GM19099 (cell line): ENCODE data around the gene CCDC61.

ENCODE experiments used
- POLR2A ChIP-seq: IDR thresholded peaks from 3 replicates; pipeline ENCODE4 v1.6.1; 2011; ENCODE audit warnings: low read depth; ENCODE audit not compliant: insufficient read length; ENCODE audit errors: extremely low read depth

Gene CCDC61

DNA sequence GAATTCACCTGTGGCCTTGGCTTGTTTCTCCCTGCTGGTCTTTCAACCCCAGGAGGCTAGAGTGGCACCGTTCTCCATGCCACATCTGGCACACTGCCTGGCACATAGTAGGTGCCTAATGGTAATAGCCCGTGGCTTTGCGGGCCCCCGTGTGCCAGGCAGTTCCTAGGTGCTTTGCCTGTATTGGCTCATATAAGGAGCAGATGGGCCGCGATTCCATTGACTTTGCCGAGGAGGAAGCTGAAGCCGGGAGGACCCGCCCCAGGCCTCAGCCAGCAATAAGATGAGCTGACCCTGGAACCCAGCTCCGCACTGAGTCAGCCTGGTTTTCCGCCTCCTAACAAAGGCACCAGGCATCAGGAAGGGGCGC is 26.8 kb downstream of the CCDC61 start:
- TF ChIP-seq POLR2A, result no peak

DNA sequence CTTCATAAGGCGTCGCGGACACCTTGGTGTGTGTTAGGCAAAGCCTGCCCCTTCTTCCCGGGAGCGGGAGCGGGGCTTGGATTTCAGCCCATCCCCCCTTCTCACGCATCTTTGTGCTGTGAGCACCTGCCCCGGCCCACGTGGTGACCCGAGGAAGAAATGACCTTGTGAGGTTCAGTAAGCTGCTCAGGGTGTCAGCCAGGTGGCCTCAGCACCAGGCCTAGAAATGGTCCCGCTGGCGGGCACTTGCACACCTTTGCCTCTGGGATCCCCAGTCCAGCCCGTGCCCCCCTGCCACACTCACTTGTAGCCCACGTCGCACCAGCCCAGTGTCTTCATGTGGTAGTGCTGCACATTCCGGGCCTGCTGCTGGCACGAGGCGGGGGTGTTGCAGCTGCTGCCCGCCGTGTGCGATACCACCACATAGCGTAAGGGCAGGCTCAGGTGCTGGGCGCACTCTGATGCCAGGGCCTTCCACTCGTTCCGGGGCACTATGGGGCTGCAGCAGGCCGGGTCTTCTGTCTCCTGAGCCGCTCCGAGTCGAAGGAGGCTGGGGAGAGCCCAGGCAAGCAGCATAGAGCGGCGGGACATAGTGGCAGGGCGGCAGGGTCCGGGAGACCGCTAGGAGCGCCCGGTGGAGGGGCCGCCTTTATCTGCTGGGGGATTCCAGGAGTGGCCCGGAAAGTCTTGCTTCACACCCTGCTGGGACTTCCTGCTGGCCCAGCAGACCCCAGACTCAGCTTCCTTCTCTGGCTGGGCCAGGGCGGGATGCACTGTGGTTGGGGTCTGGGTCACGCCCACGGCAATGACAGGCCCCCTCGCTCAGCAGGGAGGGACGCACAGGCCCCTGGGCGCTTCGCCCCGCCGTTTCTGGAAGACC is 27.4 kb downstream of the CCDC61 start, which contains the start of gene PGLYRP1:
Gene PGLYRP1, minus strand, starts transcription at position 623 of the 880 bp plus-strand sequence. Its CDS starts 32 bp downstream, at position 591.
- no peak for TF ChIP-seq POLR2A

DNA sequence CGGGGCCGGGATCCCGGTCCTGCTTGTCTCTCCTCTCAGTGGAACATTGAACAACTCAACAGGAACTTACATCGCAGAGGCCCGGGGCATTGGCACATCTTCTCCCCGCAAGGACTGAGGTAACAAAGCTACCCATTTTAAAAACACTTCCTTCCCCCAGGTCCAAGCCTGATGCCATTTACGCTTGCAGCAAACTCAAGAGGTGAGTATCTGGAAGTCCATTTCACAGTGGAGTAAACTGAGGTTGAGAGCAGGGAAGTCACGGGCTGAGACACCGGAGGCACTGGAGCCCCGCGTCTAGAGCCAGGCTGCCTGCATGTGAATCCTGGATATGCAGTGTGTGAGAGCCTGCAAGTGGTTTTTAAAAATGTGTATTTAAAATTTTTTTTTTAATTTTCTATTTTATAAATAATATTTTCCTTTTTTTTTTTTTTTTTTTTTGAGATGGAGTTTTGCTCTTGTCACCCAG is 28.1 kb downstream of the CCDC61 start:
- TF ChIP-seq POLR2A, result no peak

DNA sequence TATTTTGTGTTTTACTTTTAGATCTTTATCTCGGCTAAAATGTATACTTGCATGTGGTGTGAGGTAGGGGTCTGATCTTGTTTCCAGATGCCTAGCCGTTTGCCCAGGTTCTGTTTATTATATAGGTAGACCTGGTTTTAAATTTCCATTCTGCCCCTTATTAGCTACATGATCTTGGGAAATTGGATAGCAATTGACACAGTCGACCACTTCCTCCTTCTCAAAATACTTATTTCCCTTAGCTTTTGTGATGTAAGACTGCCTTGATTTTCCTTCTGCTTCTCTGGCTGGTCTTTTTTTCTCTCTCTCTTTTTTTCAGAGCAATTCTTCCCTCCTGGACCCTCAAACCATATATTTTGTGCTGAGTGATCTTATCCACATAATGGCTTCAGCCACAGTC is 30.6 kb downstream of the CCDC61 start:
- TF ChIP-seq POLR2A, result no peak

DNA sequence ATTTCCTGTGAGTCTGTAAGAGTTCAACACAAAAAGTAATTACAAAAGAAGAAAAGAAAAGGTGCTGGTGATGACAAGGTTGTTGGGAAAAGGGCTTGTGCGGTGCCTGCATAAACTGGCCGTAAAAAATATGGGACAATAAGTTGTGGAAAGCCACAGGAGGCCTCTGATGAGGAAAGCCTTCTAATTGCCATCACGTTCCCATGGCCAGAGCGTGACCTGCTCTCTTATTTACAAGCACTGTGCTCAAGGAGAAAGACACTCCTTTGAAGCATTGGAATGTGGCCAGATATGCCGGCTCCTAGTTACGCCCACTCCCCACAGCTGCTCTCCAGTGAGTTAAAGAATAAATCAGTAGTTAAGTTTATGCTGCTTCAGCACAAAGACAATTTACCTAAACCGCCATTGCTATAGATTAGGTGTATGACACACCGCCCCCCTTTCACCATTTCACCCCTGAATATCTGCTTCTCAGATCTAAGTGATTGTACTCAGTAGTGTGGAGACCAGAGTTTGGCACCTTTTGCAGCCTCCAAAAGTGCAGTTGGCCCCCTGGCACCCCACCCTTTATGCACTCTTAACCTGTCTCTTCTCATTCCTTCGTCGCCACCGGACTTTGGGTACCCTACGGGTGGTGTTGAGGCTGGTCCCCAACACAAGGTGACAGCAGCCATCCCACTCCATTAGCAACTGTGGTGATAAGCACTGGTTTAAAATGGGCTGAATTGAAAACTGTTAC is 35.7 kb downstream of the CCDC61 start:
- TF ChIP-seq POLR2A, result no peak

DNA sequence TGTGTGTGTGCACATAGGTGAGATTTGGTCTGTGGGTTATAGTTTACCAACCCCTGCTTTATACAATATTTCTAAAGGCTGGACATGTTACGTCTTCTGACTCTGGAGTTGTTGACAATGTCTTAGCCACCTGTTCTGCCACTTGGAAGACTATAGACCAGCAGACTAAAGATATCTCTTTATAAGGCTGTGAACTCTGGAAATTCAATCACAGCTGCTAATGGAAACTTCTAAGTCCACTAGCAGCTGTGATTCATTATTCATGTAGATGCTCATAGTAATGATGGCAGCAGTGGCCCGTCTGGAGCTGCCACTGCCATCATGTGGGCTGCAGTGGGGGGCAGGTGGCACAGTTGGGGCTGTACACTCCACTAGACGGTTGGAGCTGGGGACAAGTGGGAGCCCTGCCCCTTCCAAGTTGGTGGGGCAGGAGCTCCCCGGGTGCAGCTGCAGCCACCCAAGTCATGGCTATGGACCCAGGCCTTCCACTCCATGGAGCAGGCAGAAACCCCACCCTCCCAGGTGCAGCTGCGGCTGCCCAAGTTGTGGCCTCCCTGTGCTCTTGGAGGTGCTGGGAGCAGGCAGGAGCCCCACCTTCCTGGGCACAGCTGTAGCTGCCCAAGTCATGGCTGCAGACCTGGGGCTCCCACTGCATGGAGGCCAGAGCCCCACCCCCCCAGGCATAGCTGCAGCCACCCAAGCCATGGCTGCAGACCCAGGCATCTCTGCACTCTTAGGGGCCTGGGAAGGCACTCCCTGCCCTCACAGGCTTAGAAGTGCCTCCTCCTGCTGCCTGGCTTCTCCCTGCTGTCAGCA is 36.7 kb downstream of the CCDC61 start:
- TF ChIP-seq POLR2A, result no peak

DNA sequence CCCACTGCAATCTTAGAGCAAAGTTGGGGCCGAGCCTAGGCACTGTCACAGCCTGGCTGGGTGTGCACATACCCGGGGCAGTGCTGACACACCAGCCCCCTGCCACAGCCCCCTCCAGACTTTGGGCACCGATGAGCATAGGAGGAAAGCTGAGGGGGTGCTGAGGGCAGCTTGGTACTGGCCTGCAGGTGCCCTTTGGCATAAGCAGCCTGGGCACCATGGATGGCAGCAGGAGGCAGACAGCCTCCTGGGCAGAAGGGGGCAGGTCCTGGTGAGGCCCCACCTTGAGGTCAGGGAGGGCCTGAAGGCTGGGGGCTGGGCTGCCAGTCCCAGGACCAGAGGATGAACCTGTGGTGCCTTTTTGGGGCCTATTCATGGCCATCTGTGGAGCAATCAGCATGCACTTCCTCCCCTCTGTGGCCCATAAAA is 37.3 kb downstream of the CCDC61 start:
- no peak for TF ChIP-seq POLR2A

DNA sequence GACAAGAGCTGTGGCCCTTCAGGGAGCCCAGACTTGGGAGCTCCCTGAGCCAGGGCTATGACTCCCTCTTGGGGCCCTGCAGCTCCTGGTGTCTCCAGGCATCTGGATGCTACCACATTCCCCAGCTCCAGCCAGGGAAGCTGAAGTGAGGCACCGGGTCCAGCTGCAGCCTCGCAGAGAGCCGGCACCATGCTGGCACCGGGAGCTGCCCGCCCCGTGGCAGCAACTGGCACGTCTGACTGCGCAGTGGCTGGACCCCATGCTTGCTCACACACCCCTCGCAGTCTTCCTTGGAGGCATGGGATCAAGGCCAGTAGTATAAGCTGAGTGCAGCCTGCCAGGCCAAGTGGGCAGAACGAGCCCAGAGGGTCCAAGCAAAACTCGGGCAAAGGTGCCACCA is 38.1 kb downstream of the CCDC61 start:
- TF ChIP-seq POLR2A, result no peak

DNA sequence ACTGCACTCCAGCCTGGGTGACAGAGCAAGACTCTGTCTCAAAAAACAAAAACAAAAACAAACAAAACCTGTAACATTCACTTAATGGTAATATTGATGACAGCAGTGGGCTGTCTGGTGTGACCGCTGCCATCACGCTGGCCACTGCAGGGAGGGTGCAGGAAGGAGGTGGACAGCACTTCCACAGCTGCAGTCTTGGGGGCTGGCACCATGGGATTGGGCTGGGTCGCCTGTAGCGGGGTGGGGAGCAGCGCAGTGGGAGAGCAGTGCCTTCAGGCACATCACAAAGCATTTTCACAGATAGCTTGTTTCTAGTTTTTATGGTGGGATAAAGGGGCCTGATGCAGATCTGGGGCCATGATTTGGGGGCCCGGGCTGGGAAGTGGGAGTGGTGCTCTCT is 40.3 kb downstream of the CCDC61 start:
- TF ChIP-seq POLR2A, result no peak

DNA sequence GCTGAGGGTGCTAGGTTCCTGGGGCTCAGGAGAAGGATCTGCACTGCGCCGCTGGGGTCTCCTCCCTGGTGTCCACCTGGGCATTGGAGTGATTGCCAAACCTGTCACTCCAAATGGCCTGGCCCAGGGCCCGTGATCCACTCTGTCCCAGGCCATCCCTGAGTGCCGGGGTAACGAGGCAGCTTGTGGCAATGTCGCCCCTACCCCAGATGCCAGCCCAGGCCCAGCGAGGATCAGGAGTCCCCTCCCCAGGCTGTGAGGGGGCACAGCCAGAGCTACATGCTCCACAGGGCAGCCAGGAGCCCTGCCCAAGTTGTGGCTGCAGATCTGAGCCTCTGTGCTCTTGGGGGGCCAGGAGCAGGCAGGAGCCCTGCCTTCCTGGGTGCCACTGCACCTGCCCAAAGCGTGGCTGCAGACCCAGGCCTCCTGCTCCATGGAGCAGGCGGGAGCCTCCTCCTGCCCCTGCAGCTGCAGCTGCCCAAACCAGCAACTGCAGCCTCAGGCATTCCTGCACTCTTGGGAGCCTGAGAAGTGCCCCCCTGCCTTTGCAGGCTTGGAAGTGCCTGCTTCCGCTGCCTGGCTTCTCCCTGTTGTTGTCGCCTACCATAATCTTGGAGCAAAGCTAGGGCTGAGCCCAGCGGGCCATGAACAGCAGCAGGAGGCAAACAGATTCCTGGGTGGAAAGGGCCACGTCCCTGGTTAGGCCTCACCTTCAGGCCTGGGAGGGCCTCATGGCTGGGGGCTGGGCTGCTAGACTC is 40.9 kb downstream of the CCDC61 start:
- TF ChIP-seq POLR2A, result no peak

DNA sequence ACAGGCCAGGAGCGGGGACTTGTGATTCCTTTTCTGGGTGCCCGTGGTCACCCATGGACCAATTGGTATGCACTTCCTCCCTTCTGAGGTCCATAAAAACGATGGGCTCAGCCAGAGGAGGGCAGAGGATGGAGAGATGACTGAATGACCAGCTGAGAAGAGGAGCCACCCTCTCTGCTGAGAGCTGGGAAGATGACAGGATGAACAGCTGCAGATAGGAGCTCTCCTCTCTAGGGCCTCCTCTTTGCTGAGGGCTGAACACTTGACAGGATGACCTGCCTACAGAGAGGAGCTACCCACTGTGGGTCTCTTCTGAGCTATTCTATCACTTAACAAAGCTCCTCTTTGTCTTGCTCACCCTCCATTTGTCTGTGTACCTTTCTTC is 41.5 kb downstream of the CCDC61 start:
- TF ChIP-seq POLR2A, result no peak

DNA sequence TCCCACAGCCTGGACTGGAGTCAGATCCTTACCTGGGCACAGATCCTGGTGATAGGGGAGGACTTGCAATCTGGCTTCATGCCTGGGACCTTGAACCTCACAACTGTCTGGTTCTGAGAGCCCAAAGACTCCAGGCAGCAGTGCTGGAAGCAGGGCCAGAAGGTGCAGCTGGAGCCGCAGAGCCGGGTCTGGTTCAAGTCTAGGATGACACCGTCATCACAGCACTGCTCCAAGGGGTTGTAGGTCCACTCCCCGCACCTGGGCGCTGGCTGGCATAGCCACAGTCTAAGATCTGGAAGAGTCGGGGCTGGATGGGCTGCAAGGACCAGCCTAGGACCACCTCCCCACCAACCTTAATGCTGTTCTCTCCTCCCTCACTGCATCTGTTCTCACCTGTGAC is 44.9 kb downstream of the CCDC61 start:
- TF ChIP-seq POLR2A, result no peak

DNA sequence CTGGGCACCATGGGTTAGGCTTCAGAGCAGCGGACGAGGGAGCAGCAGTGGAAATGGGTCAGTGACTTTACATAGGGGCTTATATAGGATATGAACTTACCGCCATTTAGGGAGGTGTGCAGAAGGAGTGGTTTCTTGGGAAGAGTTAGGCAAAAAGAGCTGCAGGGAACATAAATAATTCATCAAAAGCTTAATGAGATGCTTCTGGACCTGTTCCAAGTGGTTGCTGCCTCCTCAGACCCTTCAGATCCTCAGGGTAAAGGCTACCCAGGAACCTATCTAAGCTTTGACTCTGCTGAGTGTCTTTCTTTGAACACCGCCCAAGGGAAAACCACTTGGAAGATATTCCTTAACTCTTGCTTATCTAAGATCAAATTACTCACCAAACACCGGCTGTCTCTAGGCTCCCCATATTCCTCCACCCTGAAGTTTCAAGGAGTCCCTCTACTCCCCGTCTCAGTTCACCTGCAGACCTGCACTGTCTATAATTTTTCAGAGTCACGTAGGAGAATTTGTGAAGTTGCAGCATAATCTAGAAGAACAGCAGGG is 45.8 kb downstream of the CCDC61 start, which contains the start of gene IGFL4:
Gene IGFL4, minus strand, starts transcription at position 51 of the 549 bp plus-strand sequence. Its CDS starts 40 bp downstream, at position 11.
- TF ChIP-seq POLR2A, result no peak
